ENCODE results near the gene ANKRD28.

DNA sequence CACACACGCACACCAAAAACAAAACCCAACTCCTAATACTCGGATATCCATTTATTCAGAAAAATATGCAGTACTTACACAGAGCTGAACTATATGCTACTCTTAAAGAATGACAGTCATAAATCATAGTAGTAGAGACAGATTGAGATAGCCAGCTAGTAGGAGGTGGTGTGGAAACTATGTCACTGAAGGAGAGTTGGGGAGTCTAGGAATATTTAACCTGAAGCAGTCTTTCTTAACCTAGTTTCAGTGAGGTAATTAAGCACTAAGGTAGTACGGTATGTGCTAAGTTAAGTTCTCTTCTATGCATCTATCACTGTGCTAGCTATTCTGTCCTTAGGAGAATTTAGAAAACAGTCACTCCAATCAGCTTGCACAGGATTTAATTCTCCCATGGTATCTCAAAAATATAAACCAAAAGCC lies 54.2 kb downstream of the ANKRD28 start:
- no peak for TF ChIP-seq POLR2A (IDR thresholded peaks at IDR 0.05)
- TF ChIP-seq, protein P1, sequence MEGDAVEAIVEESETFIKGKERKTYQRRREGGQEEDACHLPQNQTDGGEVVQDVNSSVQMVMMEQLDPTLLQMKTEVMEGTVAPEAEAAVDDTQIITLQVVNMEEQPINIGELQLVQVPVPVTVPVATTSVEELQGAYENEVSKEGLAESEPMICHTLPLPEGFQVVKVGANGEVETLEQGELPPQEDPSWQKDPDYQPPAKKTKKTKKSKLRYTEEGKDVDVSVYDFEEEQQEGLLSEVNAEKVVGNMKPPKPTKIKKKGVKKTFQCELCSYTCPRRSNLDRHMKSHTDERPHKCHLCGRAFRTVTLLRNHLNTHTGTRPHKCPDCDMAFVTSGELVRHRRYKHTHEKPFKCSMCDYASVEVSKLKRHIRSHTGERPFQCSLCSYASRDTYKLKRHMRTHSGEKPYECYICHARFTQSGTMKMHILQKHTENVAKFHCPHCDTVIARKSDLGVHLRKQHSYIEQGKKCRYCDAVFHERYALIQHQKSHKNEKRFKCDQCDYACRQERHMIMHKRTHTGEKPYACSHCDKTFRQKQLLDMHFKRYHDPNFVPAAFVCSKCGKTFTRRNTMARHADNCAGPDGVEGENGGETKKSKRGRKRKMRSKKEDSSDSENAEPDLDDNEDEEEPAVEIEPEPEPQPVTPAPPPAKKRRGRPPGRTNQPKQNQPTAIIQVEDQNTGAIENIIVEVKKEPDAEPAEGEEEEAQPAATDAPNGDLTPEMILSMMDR (IDR thresholded peaks at IDR 0.05), result no peak
- no peak for TF ChIP-seq EP300 (IDR thresholded peaks at IDR 0.05)
